WTC11 (cell line): ENCODE measurements around the gene ARID2.

Experiments used
- FOXP1 ChIP-seq: sonication (generic); formaldehyde crosslinking; IDR thresholded peaks from 2 replicates; pipeline ENCODE4 v1.8.0; 2022; ENCODE audit warnings: missing genetic modification reagents, mild to moderate bottlenecking, moderate library complexity, borderline replicate concordance
- IRF2 ChIP-seq: sonication (generic); formaldehyde crosslinking; IDR thresholded peaks from 2 replicates; pipeline ENCODE4 v1.8.0; 2022; ENCODE audit warnings: low read depth, missing genetic modification reagents, borderline replicate concordance
- TEAD1 ChIP-seq: sonication (generic); formaldehyde crosslinking; IDR thresholded peaks from 2 replicates; pipeline ENCODE4 v1.8.0; 2022; ENCODE audit warnings: mild to moderate bottlenecking, missing genetic modification reagents
- TF ChIP-seq, protein P1 (sequence below): sonication (generic); formaldehyde crosslinking; IDR thresholded peaks from 2 replicates; pipeline ENCODE4 v1.8.1; 2022; ENCODE audit warnings: mild to moderate bottlenecking, missing genetic modification reagents, moderate library complexity, borderline replicate concordance

- no peak for TF ChIP-seq TEAD1 (CRISPR knock-in tag)
- no peak for TF ChIP-seq FOXP1 (CRISPR knock-in tag)
- TF ChIP-seq, protein P1, sequence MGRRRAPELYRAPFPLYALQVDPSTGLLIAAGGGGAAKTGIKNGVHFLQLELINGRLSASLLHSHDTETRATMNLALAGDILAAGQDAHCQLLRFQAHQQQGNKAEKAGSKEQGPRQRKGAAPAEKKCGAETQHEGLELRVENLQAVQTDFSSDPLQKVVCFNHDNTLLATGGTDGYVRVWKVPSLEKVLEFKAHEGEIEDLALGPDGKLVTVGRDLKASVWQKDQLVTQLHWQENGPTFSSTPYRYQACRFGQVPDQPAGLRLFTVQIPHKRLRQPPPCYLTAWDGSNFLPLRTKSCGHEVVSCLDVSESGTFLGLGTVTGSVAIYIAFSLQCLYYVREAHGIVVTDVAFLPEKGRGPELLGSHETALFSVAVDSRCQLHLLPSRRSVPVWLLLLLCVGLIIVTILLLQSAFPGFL (CRISPR knock-in tag): no peak
- TF ChIP-seq IRF2 (CRISPR knock-in tag): no peak
Measured at GRCh38 chr12:45681465-45681864, 48.0 kb upstream of the ARID2 start.
